GM18511 (cell line): ENCODE measurements around the gene CCDC88C.

Experiments
- ATAC-seq: cut with Tn5 transposase; IDR thresholded peaks from one replicate; pipeline ENCODE4 v1.9.1; 2021; ENCODE audit warnings: mild to moderate bottlenecking, moderate library complexity; ENCODE audit not compliant: unreplicated experiment

The CCDC88C gene

GRCh38 chr14:91365552-91365951, 52.1 kb downstream of the CCDC88C start:
- no peak for ATAC-seq

- ATAC-seq = no peak
Measured at GRCh38 chr14:91364524-91365270, 52.9 kb downstream of the CCDC88C start.

- ATAC-seq = peak; percentile 64
Measured at GRCh38 chr14:91363776-91364523, 53.7 kb downstream of the CCDC88C start.

GRCh38 chr14:91361233-91361811, 56.3 kb downstream of the CCDC88C start:
- ATAC-seq = no peak

- no peak for ATAC-seq
Measured at GRCh38 chr14:91360490-91361232, 57.0 kb downstream of the CCDC88C start.

- ATAC-seq = no peak
Measured at GRCh38 chr14:91358654-91359220, 58.9 kb downstream of the CCDC88C start.

GRCh38 chr14:91358025-91358319, 59.6 kb downstream of the CCDC88C start:
- ATAC-seq = no peak

GRCh38 chr14:91357272-91358024, 60.2 kb downstream of the CCDC88C start:
- ATAC-seq = no peak

- peak; percentile 43 for ATAC-seq
Measured at GRCh38 chr14:91356181-91356763, 61.3 kb downstream of the CCDC88C start.

GRCh38 chr14:91354979-91355685, 62.5 kb downstream of the CCDC88C start:
- ATAC-seq = peak; percentile 38

- no peak for ATAC-seq
Measured at GRCh38 chr14:91354221-91354916, 63.3 kb downstream of the CCDC88C start.

GRCh38 chr14:91352728-91353692, 64.6 kb downstream of the CCDC88C start:
- ATAC-seq = no peak

GRCh38 chr14:91352053-91352452, 65.6 kb downstream of the CCDC88C start:
- ATAC-seq = no peak

GRCh38 chr14:91351512-91351862, 66.1 kb downstream of the CCDC88C start:
- ATAC-seq = no peak

GRCh38 chr14:91350813-91351511, 66.7 kb downstream of the CCDC88C start:
- ATAC-seq = peak; percentile 66

GRCh38 chr14:91350483-91350812, 67.2 kb downstream of the CCDC88C start:
- peak; percentile 9 for ATAC-seq

- peak; percentile 62 for ATAC-seq
Measured at GRCh38 chr14:91349481-91350074, 68.0 kb downstream of the CCDC88C start.
